ENCODE results near the gene FBXL7. TPM values are rescaled to one million over a fixed set of nuclear protein-coding genes. Genes with fewer than 3 reads are reported as not detected.

Gene FBXL7
- total and polyA plus RNA-seq, 4 donors = 0.24 to 1.4 (median 1.2) TPM

GRCh38 chr5:15902066-15902465 lies 402.1 kb downstream of the FBXL7 start:
- H3K4me1 ChIP-seq (ENCODE audit: control insufficient read depth in 4 of 4, insufficient read depth in 4 of 4, low read length in 3 of 4) = no peaks in the 10 kb centered on the region
- DNase-seq (ENCODE audit: low spot score) = no peak
- H3K4me3 ChIP-seq (ENCODE audit: low read depth in 1 of 3, low read length in 3 of 3) = no peak overlapping the region
- H3K9me3 ChIP-seq (ENCODE audit: control insufficient read depth in 4 of 4, low read length in 3 of 4) = no peaks in the 10 kb centered on the region
- no peak overlapping the region for H3K27ac ChIP-seq (ENCODE audit: low read depth in 1 of 2, low read length in 2 of 2)
- no peaks in the 10 kb centered on the region for H3K36me3 ChIP-seq (ENCODE audit: control insufficient read depth in 4 of 4, insufficient read depth in 3 of 4, low read depth in 1 of 4, low read length in 3 of 4)
- H3K9ac ChIP-seq (ENCODE audit: low read depth in 1 of 2, low read length in 2 of 2) = no peak overlapping the region
- no peaks in the 10 kb centered on the region for H3K27me3 ChIP-seq (ENCODE audit: control insufficient read depth in 4 of 4, insufficient read depth in 4 of 4, low read length in 3 of 4)
- 46% methylated on average over 6 of the region's 6 CpGs for WGBS
- TF ChIP-seq SP1 (IDR thresholded peaks at IDR 0.05) (no peak), HNF4A (conservative IDR thresholded peaks at IDR 0.05) (no peak), FOXA2 (IDR thresholded peaks at IDR 0.05) (no peak), MAX (IDR thresholded peaks at IDR 0.05) (no peak), JUND (IDR thresholded peaks at IDR 0.05) (no peak), RXRA (IDR thresholded peaks at IDR 0.05) (no peak), YY1 (IDR thresholded peaks at IDR 0.05) (no peak), HNF4G (IDR thresholded peaks at IDR 0.05) (no peak), CTCF (IDR thresholded peaks at IDR 0.05; ENCODE audit: low read depth, low read length, missing input control) (no peak), ATF3 (IDR thresholded peaks at IDR 0.05) (no peak)

- H3K9ac ChIP-seq (ENCODE audit: low read depth in 1 of 2, low read length in 2 of 2) = no peak overlapping the region
- no peaks in the 10 kb centered on the region for H3K4me1 ChIP-seq (ENCODE audit: control insufficient read depth in 4 of 4, insufficient read depth in 4 of 4, low read length in 3 of 4)
- WGBS = 85% methylated on average over 2 of the region's 2 CpGs
- H3K27ac ChIP-seq (ENCODE audit: low read depth in 1 of 2, low read length in 2 of 2) = no peak overlapping the region
- no peaks in the 10 kb centered on the region for H3K27me3 ChIP-seq (ENCODE audit: control insufficient read depth in 4 of 4, insufficient read depth in 4 of 4, low read length in 3 of 4)
- no peak for DNase-seq (ENCODE audit: low spot score)
- no peaks in the 10 kb centered on the region for H3K36me3 ChIP-seq (ENCODE audit: control insufficient read depth in 4 of 4, insufficient read depth in 3 of 4, low read depth in 1 of 4, low read length in 3 of 4)
- no peak overlapping the region for H3K4me3 ChIP-seq (ENCODE audit: low read depth in 1 of 3, low read length in 3 of 3)
- H3K9me3 ChIP-seq (ENCODE audit: control insufficient read depth in 4 of 4, low read length in 3 of 4) = no peaks in the 10 kb centered on the region
- no peak for TF ChIP-seq EGR1 (IDR thresholded peaks at IDR 0.05; ENCODE audit: low read depth in 2 of 2)
- no peak for TF ChIP-seq ZBTB33 (IDR thresholded peaks at IDR 0.05)
- TF ChIP-seq YY1 (IDR thresholded peaks at IDR 0.05) = no peak
- no peak for TF ChIP-seq SP1 (IDR thresholded peaks at IDR 0.05)
- TF ChIP-seq CTCF (IDR thresholded peaks at IDR 0.05; ENCODE audit: low read depth, low read length, missing input control) = no peak
- TF ChIP-seq JUND (IDR thresholded peaks at IDR 0.05) = no peak
- TF ChIP-seq GABPA (IDR thresholded peaks at IDR 0.05 in 1 of 2, conservative IDR thresholded peaks at IDR 0.05 in 1 of 2) = no peak
- no peak for TF ChIP-seq REST (IDR thresholded peaks at IDR 0.05)
- TF ChIP-seq ATF3 (IDR thresholded peaks at IDR 0.05) = no peak
- TF ChIP-seq HNF4A (conservative IDR thresholded peaks at IDR 0.05) = no peak
- no peak for TF ChIP-seq RAD21 (IDR thresholded peaks at IDR 0.05)
Observed at GRCh38 chr5:15904899-15905830, 405.2 kb downstream of the FBXL7 start.

Data from liver (tissue), 9 donors.